RPMI7951 (cell line): ENCODE measurements around the gene PRRT1B. TPM values are rescaled to one million over a fixed set of nuclear protein-coding genes. Genes with fewer than 3 reads are reported as not detected.

Experiments
- DNase-seq: peaks from one replicate; pipeline ENCODE4 v3.0.0-alpha.2; 2012; ENCODE audit warnings: low read depth
- total RNA-seq: library from RNA; depleted of rRNA; stranded (reverse); fragments of >200 nt; shearing (Covaris generic); gene quantifications from 2 replicates; pipeline ENCODE4 v1.2.3, GENCODE V29; 2014; rRNA removed

Gene PRRT1B
- total RNA-seq, 1 experiment from 2014 or later, result not detected

DNA sequence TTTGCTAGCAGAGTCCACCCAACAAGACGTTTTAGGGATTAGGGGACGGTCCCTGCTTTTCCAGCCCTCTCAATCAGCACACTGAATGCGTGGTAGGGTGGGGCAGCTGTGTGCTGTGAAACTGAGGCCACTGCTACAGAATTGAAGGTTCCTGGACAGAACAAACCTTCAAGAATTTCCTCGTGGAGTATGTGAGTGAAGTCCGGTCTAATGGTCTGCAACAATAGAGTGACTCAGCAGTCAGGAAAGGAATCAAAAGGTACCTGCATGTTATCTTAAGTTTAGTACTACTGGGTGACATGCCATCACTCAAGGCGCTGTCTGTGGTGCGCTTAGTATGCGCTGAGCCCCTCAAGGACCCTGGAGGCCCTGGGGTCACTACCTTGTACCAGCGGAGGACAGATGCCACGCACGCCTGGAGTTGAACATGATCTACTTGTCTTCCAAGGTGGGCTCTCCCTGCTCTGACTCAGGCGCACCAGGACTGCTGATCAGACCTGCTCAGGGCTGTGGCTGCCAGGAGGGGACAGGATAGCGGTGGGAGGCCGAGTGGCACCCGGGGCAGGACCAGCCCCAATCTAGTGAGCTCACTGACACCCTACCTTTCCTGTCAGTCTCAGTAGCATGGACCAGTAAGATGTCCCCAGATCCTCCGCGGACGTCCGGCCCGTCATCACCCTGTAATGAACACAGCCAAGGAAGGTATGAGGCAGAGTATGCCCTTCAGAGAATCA, 50.5 kb downstream of the PRRT1B start:
- DNase-seq, result no peak

DNA sequence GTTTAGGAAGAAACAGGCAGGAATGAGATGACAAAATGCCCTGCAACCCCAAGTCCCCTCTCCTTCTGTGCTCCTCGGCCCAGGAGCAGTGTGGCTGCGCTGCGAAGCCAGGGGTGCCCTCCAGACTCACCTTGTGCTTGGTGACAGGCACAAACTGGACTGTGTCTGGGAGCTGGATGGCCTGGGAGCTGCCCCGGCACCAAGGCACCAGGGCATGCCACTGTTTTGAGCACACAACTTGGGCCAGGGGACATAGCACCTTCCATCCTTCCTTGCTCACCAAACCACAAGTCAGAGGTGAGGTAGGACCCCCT, 51.1 kb downstream of the PRRT1B start:
- no peak for DNase-seq

GRCh38 chr9:131597246-131597645, 51.9 kb downstream of the PRRT1B start:
- DNase-seq, result no peak

DNA sequence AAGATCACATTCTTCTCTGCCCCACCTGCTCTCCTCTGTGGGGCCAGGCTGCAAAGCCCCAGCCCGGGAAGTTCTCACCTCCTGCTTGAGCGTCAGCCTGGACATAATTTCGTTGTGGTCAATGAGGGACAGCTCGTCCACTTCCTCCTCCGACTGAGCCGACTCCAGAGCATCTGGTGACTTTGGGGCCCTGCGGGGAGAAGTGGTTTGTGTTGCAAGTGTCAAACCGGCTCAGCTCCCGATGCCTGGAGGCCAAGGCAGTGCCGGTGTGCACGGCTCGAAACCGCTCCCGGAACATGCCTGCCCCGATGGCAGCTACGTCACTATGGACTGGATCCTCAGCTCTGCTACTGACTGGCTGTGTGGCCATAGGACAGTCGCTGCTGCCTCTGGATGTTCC, 52.8 kb downstream of the PRRT1B start:
- DNase-seq, result no peak

DNA sequence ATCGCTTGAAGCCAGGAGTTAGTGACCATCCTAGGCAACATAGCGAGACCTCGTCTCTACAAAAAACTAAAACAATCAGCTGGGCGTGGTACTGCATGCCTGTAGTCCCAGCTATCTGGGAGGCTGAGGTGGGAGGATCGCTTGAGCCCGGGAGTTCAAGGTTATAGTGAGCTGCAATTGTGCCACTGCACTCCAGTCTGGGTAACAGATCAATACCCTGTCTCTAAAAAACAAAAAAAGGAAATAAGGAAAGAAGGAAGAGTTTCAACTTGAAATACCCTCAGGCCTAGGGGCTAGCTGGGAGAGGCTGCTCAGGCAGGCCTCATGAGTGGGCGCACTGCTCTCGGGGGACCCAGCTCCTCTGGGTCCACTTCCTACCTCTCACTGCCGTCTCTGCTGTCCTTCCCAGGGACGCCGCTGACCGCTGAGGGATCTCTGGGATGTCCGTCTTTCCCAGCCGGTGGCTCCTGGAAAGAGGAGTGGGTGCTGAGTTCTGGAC, 56.4 kb downstream of the PRRT1B start:
- DNase-seq, result no peak

GRCh38 chr9:131603199-131603598, 57.9 kb downstream of the PRRT1B start:
- no peak for DNase-seq

GRCh38 chr9:131603711-131604439, 58.6 kb downstream of the PRRT1B start:
- no peak for DNase-seq

DNA sequence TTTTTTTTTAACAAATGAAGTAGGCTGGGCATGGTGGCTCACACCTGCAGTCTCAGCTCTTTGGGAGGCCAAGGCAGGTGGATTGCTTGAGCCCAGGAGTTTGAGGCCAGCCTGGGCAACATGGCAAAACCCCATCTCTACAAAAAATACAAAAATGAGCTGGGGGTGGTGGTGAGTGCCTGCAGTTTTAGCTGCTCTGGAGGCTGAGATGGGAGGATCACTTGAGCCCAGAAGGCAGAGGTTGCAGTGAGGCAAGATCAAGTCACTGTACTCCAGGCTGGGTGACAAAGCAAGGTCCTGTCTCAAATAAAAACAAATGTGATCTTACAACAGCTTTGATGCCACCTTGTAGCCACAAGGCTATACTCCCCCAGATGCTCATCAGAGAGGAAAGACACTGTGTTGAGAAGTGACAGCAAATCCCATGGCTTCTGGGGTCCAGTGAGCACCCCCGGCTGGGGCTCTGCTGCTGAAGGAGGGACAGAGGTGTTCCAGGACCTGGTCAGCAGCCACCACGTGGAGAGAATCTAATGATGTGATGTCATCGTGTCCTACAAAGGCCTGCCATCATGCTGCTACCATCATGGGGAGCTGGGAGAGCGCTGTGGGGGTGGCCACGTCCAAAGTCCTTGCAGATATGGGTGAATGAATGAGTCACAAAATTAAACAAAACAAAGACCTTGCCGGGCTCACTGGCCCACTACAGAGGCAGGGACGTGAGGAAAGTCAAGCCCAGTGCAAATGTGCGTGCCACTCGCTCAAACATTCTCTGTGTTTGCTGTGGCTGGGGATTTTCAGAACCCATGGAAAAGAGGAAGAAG, 60.7 kb downstream of the PRRT1B start:
- DNase-seq, result no peak

- no peak for DNase-seq
Observed at GRCh38 chr9:131606896-131607567, 61.7 kb downstream of the PRRT1B start.

DNA sequence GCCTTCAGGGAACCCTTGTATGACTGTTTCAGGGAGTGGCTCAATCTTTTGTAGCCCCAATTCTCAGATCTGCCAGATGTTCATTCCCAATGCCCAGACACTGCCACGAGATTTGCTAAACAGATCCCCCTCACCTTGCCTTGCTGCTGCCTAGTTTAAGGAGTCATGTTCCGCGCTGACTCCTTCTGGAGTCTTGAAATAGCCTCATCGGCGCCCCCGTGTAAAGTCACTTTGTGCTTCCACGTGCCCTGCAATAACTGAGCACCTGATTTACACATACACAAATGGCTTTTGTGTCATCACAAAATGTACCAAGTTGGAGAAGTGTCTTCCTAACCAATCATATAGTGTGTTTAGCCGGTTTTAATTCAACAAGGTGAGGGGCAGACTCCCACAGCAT, 62.3 kb downstream of the PRRT1B start:
- DNase-seq, result no peak

DNA sequence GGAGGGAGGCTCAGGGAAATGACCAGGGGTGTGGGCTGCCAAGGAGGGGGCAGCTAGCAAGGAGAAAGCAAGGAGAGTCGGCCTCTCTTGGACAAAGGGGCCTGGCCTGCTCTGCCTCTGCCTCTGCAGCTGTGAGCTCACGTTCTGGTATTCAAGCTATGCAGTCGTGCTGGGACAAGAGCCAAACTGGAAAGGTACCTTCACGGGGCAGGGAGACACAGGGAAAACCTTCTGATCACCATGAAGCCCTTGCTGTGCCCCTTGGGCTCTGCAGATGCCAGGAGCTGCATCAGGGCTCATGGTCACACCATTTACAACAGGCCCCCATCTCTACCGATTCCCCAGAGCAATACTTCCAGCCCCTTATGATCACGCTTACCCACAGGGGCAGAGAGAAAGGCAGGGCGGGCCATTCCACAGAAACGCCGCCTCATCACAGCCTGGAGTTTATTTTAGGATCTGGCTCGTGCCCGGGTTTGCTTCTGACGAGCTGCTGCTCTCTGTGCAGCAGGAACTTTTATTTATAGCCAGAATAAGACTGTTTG, 63.2 kb downstream of the PRRT1B start:
- DNase-seq, result peak; percentile 80

Other genes starting within 250 kb of the PRRT1B start
- gene PRRC2B, start 151.4 kb upstream of the PRRT1B start, total RNA-seq, result 17.4 and 30.6 TPM in 2 replicates
- gene POMT1, start 42.6 kb upstream of the PRRT1B start, total RNA-seq, result 12.5 and 14.9 TPM in 2 replicates
- 18.5 and 19.6 TPM in 2 replicates for gene UCK1, start 14.3 kb upstream of the PRRT1B start, total RNA-seq
- 10.0 and 11.5 TPM in 2 replicates for gene RAPGEF1, start 194.6 kb downstream of the PRRT1B start, total RNA-seq